GM12878 (cell line): ENCODE results near the gene IL16. TPM values are rescaled to one million over a fixed set of nuclear protein-coding genes. Genes with fewer than 3 reads are reported as not detected.

Source experiments
- ATAC-seq: fragments of 200-7000 bp; cut with Tn5 transposase; 3 replicates; pipeline ENCODE4 v1.9.1; 2020; ENCODE audit warnings: mild to moderate bottlenecking, moderate library complexity
- BruUV-seq: library from RNA; stranded (reverse); fragments of 400-500 nt; replicated peaks from 2 replicates; lab custom pipeline; 2021; lab: Mats Ljungman, UMichigan
- CTCF ChIA-PET: fragments of 300-600 bp; sonication (Branson Sonifier 250); formaldehyde crosslinking; extraction: SDS; loops from one replicate; lab custom pipeline; 2021; ENCODE audit warnings: inconsistent platforms; lab: Yijun Ruan, JAX
- POLR2A ChIA-PET: fragments of 350-600 bp; formaldehyde crosslinking; extraction: SDS; loops from one replicate; lab custom pipeline; 2021; ENCODE audit warnings: inconsistent platforms; lab: Charles Lee
- RAD21 ChIA-PET: fragments of 300-600 bp; sonication (Branson Sonifier 250); formaldehyde crosslinking; loops from one replicate; lab custom pipeline; 2023; ENCODE audit warnings: antibody characterized with exemption; ENCODE audit not compliant: unreplicated experiment; lab: Charles Lee
- SMC1A ChIA-PET: fragments of 300-600 bp; sonication (Branson Sonifier 250); formaldehyde crosslinking; loops from one replicate; lab custom pipeline; 2023; ENCODE audit not compliant: unreplicated experiment, uncharacterized antibody; lab: Charles Lee
- DNase-seq: peaks from one replicate; pipeline ENCODE4 v3.0.0-alpha.2; 2011; ENCODE audit warnings: low read depth, low spot score
- FAIRE-seq: peaks from 3 replicates; lab custom pipeline; 2011; peaks lifted over from hg19 to GRCh38; lab: Jason Lieb, UNC
- H2AFZ ChIP-seq: 2 replicates; pipeline ENCODE4 v1.6.0; 2011; ENCODE audit warnings: low read depth, low read length, control low read depth; ENCODE audit not compliant: control insufficient read depth
- H3K27ac ChIP-seq: 2 replicates; pipeline ENCODE4 v1.5.1; 2011; ENCODE audit warnings: control low read depth; ENCODE audit not compliant: control insufficient read depth, insufficient read depth
- H3K27me3 ChIP-seq, 2 experiments: replicated peaks in 1 of 2; 2 replicates each; pipeline versions ENCODE4 v1.6.0 to v1.6.1; 2011; ENCODE audit warnings: low read length in 1 of 2; ENCODE audit not compliant: control insufficient read depth in 2 of 2, insufficient read depth in 2 of 2
- H3K36me3 ChIP-seq, 2 experiments: 2 replicates each; pipeline ENCODE4 v1.5.1; 2011; ENCODE audit warnings: low read length in 1 of 2; ENCODE audit not compliant: control insufficient read depth in 2 of 2, insufficient read depth in 2 of 2
- H3K4me1 ChIP-seq: 2 replicates; pipeline ENCODE4 v1.6.1; 2011; ENCODE audit warnings: mild to moderate bottlenecking, low read length, moderate library complexity, mixed read lengths; ENCODE audit not compliant: control insufficient read depth, insufficient read depth
- H3K4me2 ChIP-seq: 2 replicates; pipeline ENCODE4 v1.6.0; 2011; ENCODE audit warnings: control low read depth; ENCODE audit not compliant: control insufficient read depth, insufficient read depth
- H3K4me3 ChIP-seq: fragments of 200-600 bp; sonication (generic); 2 replicates; pipeline ENCODE4 v1.5.1; 2016
- H3K79me2 ChIP-seq: 2 replicates; pipeline ENCODE4 v1.6.0; 2011; ENCODE audit warnings: low read length; ENCODE audit not compliant: control insufficient read depth, insufficient read depth
- H3K9ac ChIP-seq: 2 replicates; pipeline ENCODE4 v1.8.0; 2011; ENCODE audit warnings: low read length, control low read depth, mixed read lengths; ENCODE audit not compliant: control insufficient read depth, insufficient read depth
- H3K9me3 ChIP-seq: replicated peaks from 3 replicates; pipeline ENCODE4 v1.5.1; 2011; ENCODE audit warnings: mild to moderate bottlenecking, low read length; ENCODE audit not compliant: control insufficient read depth, insufficient read depth
- H4K20me1 ChIP-seq: 2 replicates; pipeline ENCODE4 v1.6.0; 2011; ENCODE audit not compliant: control insufficient read depth, insufficient read depth
- BCLAF1 ChIP-seq: fragments of 450-650 bp; IDR thresholded peaks from 2 replicates; pipeline ENCODE4 v1.6.1; 2017; ENCODE audit warnings: antibody characterized with exemption, mild to moderate bottlenecking, moderate library complexity
- BMI1 ChIP-seq: fragments of 450-650 bp; IDR thresholded peaks from 2 replicates; pipeline ENCODE4 v1.6.1; 2016; ENCODE audit warnings: mild to moderate bottlenecking, moderate library complexity, borderline replicate concordance
- DPF2 ChIP-seq: fragments of 450-650 bp; IDR thresholded peaks from 2 replicates; pipeline ENCODE4 v1.6.1; 2017; ENCODE audit warnings: mild to moderate bottlenecking
- E4F1 ChIP-seq: fragments of 450-650 bp; IDR thresholded peaks from 2 replicates; pipeline ENCODE4 v1.6.1; 2018; ENCODE audit warnings: borderline replicate concordance, mild to moderate bottlenecking; ENCODE audit not compliant: partially characterized antibody
- EP300 ChIP-seq, 2 experiments: fragments of 150-350 bp in 1 of 2; IDR thresholded peaks; 2 replicates each; pipeline ENCODE4 v1.6.1; 2011 to 2012; ENCODE audit warnings: low read depth in 2 of 2, low read length in 2 of 2, borderline replicate concordance in 1 of 2, improper control_type of control experiment in 1 of 2, inconsistent platforms in 1 of 2; ENCODE audit not compliant: control insufficient read depth in 1 of 2
- EZH2 ChIP-seq: IDR thresholded peaks from 2 replicates; pipeline ENCODE4 v1.6.1; 2012; ENCODE audit warnings: low read depth, mild to moderate bottlenecking, control low read depth, inconsistent platforms, low read length, borderline replicate concordance; ENCODE audit not compliant: control insufficient read depth
- JUND ChIP-seq: IDR thresholded peaks from 2 replicates; pipeline ENCODE4 v1.6.1; 2012; ENCODE audit warnings: low read depth, mild to moderate bottlenecking, low read length, improper control_type of control experiment, moderate library complexity
- MXI1 ChIP-seq: fragments of 150-350 bp; IDR thresholded peaks from 2 replicates; pipeline ENCODE4 v1.6.1; 2011; ENCODE audit warnings: low read depth, mild to moderate bottlenecking, inconsistent platforms, low read length, improper control_type of control experiment
- NBN ChIP-seq: fragments of 450-650 bp; IDR thresholded peaks from 2 replicates; pipeline ENCODE4 v1.6.1; 2016
- NR2C2 ChIP-seq: IDR thresholded peaks from 2 replicates; pipeline ENCODE4 v1.6.1; 2011; ENCODE audit warnings: borderline replicate concordance, low read depth; ENCODE audit not compliant: control insufficient read depth, insufficient read length
- SIX5 ChIP-seq: IDR thresholded peaks from 2 replicates; pipeline ENCODE4 v1.6.1; 2011; ENCODE audit warnings: mild to moderate bottlenecking, low read depth, low read length, moderate library complexity; ENCODE audit not compliant: severe bottlenecking
- SPI1 ChIP-seq: IDR thresholded peaks from 2 replicates; pipeline ENCODE4 v1.6.1; 2011; ENCODE audit warnings: low read depth, mild to moderate bottlenecking, low read length, moderate library complexity, borderline replicate concordance; ENCODE audit not compliant: insufficient read depth
- ZNF687 ChIP-seq: fragments of 450-650 bp; IDR thresholded peaks from 2 replicates; pipeline ENCODE4 v1.6.1; 2017; ENCODE audit warnings: mild to moderate bottlenecking, moderate library complexity
- WGBS: methylation state at CpG from one replicate; pipeline ENCODE4 v1.1.6; 2016; ENCODE audit warnings: low lambda C conversion rate; ENCODE audit not compliant: insufficient replicate concordance, insufficient coverage; ENCODE audit errors: missing lambda C conversion rate; 5-methylcytosine and 5-hydroxymethylcytosine counted together
- in situ Hi-C: fragments of 300-500 bp; cut with MboI; formaldehyde crosslinking; loops from 9 replicates; pipeline ENCODE4 v1.14.3; 2018; ENCODE audit warnings: mixed read lengths
- intact Hi-C: fragments of 100-400 bp; cut with micrococcal nuclease; formaldehyde crosslinking; loops from one replicate; pipeline ENCODE4 v1.14.2; 2022; ENCODE audit not compliant: unreplicated experiment
- polyA plus RNA-seq, 11 experiments: library from polyadenylated mRNA; depleted of rRNA in 4 of 11; unstranded in 6 of 11; stranded (reverse) in 5 of 11; fragments of >200 nt; fragmentation: Nextera tagmentation in 4 of 11; fragmentation: Illumina TruSeq in 1 of 11; extraction: Ambion mirVana in 4 of 11; extraction: Trizol in 1 of 11; gene quantifications; 1 replicate in 1 of 11; 2 replicates in 10 of 11; pipeline versions ENCODE4 v1.2.1 to v1.2.3, GENCODE V29; 2011 to 2016; ENCODE audit warnings: inconsistent platforms in 2 of 11, missing spikeins in 2 of 11, low read depth in 1 of 11
- total RNA-seq, 4 experiments: library from RNA; depleted of rRNA in 3 of 4; stranded (reverse); fragments of >200 nt in 3 of 4; fragmentation: Illumina TruSeq in 1 of 4; extraction: Trizol in 1 of 4; gene quantifications; 2 replicates each; pipeline versions ENCODE4 v1.2.1 to v1.2.3, GENCODE V29; 2013 to 2021

The IL16 gene
- total and polyA plus RNA-seq, 10 of the 15 experiments (the other 5 are each of a cell fraction or from before 2014, with no cell fraction given) = 21.7 to 206 (median 44.5) TPM

GRCh38 chr15:81302701-81303109, 106.0 kb downstream of the IL16 start:
- H3K27me3 ChIP-seq = no peaks in the 10 kb centered on the region
- ChIA-PET CTCF (interaction anchor here (0.6 to 4.8 kb wide), 9 partner anchors 9 to 302 kb away, joined by 3 to 50 read pairs (median 12); partner anchors contain the start of gene TLNRD1), SMC1A (interaction anchor here (0.9 to 5.3 kb wide), 9 partner anchors 8 to 34 kb away, joined by 3 to 107 read pairs (median 13); partner anchors contain the start of gene STARD5), RAD21 (interaction anchor here (0.6 to 5.6 kb wide), 10 partner anchors 9 to 283 kb away, joined by 4 to 83 read pairs (median 9); no protein-coding TSS in a partner anchor), POLR2A (interaction anchor here (0.6 to 7.0 kb wide), 6 partner anchors 9 to 177 kb away, joined by 3 to 103 read pairs (median 17); partner anchors contain the start of gene STARD5)
- peak; percentile 40 for ATAC-seq
- H3K4me3 ChIP-seq = peak overlapping the region; percentile 62
- WGBS = 84% methylated on average over 6 of the region's 6 CpGs
- intact Hi-C loops = no loop called here
- H3K4me2 ChIP-seq = peak overlapping the region; percentile 91
- peak overlapping the region; percentile 99 for H3K27ac ChIP-seq
- no peaks in the 10 kb centered on the region for H4K20me1 ChIP-seq
- H2AFZ ChIP-seq = no peak overlapping the region
- DNase-seq = no peak
- no peaks in the 10 kb centered on the region for H3K9me3 ChIP-seq
- no peak for FAIRE-seq
- H3K79me2 ChIP-seq = peaks cover 73% of the 10 kb centered on the region
- H3K9ac ChIP-seq = peak overlapping the region; percentile 67
- H3K4me1 ChIP-seq = peaks cover 48% of the 10 kb centered on the region
- peaks cover 25 to 45% of the 10 kb centered on the region in 2 experiments for H3K36me3 ChIP-seq
- in situ Hi-C loops = no loop called here
- BruUV-seq = no TSS peak
- peak; percentile 55; the same call in 1 of the 2 replicates for TF ChIP-seq ZNF687
- no peak for TF ChIP-seq NR2C2
- TF ChIP-seq EZH2 = no peak
- TF ChIP-seq MXI1 = no peak
- no peak for TF ChIP-seq BMI1
- no peak for TF ChIP-seq NBN
- TF ChIP-seq DPF2 = no peak
- 0 out of 4 replicates have a peak, but pooled peaks of 1 of the 2 experiments have one; percentile 16 for TF ChIP-seq EP300 (IDR thresholded peaks at IDR 0.05; ENCODE audit: borderline replicate concordance in 1 of 2, control insufficient read depth in 1 of 2, low read depth in 2 of 2, low read length in 2 of 2)
- peak; percentile 82; the same call in 1 of the 2 replicates for TF ChIP-seq SPI1
- TF ChIP-seq E4F1 = no peak
- no peak for TF ChIP-seq BCLAF1
- no peak for TF ChIP-seq JUND
- TF ChIP-seq SIX5 = no peak
